ENCODE data around the gene GRID2.

GRID2 gene

DNA sequence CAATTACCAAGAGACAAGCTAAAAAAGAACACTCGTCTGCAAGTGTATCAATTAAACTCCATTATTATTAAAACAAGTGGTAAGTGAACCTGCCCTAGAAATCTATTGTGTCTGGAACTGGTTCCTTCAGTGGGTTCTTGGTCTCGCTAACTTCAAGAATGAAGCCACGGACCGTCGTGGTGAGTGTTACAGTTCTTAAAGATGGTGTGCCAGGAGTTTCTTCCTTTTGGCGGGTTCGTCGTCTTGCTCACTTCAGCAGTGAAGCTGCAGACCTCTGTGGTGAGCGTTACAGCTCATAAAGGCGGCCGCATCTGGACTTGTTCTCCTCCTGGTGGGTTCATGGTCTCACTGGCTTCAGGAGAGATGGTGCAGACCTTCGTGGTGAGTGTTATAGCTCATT lies 231.8 kb downstream of the GRID2 start:
- no peak for DNase-seq

DNA sequence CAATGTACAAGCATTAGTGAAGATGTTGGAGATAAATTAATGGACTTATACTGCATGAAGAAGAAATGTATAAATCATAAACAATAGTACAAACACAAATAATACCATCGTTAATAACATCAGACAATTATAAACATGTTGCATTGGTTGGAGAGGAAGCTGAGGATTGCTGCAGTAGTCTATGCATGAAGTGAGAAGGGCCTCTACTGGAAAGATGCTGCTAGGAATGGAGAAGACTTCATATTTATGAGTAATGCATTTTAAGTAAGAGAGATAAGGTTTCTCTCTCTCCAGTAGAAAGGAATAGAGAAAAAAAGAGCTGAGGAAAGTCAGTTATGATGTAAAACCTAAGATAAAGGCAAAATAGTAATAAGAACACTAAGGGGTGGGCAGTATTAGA lies 247.8 kb downstream of the GRID2 start:
- no peak for DNase-seq

DNA sequence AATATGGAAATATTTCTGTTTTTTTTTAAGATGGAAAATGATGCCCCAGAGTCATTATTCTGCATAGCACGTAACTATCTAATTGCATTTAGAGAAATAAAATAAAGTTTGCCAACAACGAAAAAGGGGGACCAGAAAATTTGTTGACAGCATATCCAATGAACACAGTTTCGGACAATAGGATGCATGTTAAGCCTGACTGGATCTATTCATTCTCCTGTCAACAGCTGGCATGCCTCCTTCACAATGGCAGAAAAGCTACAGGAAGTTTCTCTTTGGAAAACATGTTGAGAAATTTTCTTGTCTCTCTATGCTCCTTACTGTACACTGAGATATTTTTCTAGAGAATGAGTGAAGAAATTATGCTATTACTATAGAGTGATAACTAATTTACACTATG lies 262.5 kb downstream of the GRID2 start:
- DNase-seq, result no peak

DNA sequence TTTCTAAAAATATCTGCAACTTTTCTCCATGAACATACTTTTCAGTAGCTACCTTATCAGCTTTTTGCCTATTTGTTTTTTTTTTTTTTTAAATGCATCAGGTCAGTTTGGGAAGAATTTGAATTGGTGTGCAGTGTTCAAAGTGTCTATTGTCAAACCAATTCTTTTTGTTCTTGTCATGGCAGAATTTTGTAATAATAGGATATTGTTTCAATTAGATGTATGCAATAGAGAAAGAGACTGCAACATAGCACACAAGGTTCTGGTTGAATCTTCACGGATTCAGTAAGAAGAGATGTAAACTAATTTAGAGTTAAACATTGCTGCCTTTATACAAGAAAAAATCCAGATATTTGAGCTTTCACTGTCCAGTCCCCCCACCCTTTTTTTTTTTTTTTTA lies 277.1 kb downstream of the GRID2 start:
- DNase-seq, result no peak

DNA sequence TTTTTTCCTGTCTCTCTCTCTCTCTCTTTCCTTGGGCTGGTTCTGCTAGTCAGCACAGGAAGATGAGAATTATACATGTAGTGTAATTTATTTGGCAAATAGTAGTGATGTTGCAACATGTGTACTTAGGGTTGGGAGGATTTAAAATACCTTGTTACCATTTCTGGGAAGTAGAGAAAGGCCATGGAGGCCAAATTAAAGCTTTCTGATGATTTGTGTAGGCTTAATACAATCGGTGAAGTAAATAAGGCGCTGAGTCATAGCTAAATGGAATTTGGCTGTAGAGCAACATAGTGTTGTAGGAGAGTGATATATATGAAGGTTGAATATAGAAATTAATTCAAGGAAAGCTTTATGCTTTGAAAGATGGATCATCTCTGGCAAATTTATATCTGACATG lies 295.3 kb downstream of the GRID2 start:
- DNase-seq, result no peak

DNA sequence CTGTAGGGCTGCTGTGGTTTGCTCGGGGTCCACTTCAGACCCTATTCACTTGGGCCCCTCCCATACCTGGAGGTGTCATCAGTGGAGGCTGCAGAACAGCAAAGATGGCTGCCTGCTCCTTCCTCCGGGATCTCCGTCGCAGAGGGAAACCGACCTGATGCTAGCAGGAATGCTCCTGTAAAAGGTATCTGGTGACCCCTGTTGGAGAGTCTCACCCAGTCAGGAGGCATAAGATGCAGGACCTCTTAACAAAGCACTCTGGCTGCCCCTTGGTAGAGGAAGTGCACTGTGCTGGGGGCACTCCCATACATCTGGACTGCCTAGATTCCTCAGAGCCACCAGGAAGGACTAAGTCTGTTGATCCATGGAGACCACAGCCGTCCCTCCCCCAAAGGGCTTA lies 296.9 kb downstream of the GRID2 start:
- DNase-seq, result no peak

DNA sequence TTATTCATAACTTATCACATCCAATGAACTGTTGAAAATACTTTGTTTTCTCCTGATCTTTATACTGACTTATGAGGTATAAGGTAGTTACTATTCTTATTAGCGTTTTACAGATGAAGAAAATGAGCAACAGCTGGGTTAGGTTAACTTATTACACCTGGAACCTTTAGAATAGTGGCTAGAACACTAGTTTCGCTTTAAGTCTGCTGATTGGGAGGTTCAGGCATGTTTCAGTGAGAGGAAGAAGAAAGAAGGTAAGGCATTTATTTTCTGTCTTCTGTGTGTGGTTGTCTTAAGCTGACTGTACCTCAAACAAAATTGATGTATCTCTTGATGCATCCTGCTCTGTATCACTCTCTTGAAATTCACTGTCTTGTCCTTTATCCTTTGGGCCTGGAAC lies 302.5 kb downstream of the GRID2 start:
- DNase-seq, result no peak

DNA sequence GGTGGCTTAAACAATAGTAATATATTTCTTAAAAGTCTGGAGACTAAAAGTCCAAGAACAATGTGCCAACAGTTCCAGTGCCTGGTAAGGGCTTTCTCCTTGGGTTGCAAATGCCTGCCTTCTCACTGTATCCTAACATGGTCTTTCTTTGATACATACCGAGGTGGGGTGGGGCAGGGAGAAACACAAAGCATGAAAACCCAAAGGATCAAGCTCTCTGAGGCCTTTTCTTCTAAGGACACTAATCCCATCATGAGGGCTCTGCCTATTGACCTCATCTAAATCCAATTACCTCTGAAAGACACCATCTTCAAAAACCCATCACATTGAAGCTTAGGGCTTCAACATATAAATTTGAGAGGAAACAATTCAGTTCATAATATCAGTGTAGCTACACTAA lies 311.3 kb downstream of the GRID2 start:
- no peak for DNase-seq

DNA sequence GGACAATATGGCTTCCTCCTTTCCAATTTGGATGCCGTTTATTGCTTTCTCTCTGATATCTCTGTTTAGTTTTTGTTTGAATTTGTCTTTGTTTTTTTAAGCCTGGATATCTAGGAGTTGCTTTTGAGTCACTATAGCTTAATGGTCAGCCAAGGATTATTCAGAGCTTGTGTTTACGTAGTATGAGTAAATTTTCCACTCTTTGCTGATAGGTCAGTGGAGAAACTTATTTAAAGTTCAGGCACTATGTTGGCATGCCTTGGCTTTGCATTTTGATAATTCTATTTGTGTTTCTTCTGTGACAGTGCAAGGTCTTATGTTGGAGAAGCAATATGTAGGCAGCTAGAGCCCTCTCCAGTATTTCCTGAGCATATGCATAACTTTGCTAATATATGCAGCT lies 315.2 kb downstream of the GRID2 start:
- no peak for DNase-seq

DNA sequence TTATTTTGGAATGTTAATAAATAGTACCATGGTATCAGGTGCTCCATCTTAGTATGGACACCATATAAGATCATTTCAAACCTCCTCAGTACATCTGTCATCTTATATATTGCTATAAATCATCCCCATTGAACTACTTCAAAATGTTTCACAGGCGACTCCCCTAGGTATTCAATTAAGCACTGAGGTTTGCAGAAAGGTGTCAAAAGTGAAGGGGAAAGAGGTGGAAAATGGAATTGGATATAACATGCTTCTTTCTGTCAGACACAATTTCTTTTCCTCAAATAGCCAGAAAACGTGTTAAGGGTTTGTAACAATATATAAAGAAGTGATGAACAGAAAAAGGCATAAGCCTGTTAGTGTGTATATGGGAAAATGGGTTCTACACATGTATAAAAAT lies 325.5 kb downstream of the GRID2 start:
- DNase-seq, result no peak

DNA sequence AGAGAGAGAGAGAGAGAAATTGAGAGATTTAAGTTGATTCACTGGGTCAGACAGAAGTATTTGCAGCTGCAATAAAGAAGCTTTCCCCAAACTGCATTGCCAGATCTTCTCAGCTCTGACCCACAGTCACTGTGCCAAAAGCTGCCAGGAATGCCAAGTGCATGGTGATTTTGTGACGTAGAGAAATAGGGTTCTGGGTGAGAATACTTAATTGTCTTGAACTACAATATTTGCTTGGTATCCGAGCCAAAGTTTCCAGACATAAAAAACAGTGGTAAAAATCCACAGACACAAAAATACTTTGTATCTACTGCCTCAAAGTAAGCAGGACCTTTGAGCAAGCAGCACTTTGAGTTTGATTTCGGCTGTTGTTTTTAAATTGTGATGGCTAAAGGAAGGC lies 331.1 kb downstream of the GRID2 start:
- no peak for DNase-seq

DNA sequence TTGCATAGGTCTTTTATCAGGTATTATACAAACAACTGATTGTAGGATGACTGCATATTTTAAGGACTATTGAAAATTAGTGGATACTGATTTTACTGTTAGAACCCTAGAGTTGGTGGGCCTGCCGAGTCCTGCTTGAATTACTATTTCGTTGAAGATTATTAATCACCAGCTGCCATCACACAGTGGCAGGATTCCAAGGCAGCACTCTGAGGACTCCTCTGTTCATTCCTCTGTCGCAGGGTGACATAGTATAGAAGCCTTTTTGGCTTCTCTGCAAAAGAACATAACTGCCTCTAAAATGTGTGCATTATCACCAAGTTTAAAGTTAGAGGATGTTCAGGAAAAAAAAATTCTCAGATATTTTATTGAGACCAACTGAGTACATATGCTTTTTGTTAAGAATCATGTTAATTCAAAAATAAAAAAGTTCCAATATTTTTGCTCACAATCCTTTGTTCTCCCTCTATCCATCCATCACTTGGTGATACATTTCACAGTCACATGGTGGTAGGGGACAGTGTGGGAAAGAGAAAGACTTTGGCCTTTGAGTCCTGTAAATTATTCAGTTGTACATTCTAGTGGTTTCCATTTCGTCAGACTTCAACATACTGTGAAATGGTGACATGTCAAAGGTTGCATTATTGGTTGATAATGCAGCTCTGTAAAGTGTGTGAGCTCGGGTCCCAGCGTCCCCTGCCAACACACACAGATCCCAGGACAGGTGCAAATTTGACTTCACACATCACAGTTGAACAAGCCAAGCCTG lies 332.5 kb downstream of the GRID2 start:
- no peak for DNase-seq

DNA sequence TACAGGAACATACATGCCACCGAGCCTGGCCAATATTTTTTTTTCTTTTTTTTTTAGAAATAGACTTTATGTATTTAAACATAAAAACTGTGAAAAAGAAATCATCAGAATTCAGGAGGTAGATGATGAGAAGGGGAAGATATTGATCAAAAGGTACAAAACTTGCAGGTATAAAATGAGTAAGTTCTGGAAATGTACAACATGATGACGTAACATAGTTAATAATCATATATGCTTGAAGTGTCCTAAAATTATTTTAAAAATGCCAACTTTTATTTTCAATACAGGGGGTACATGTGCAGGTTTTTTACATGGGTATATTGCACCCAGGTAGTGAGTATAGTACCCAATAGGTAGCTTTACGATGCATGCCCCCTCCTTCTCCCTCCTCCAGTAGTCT lies 337.6 kb downstream of the GRID2 start:
- DNase-seq, result no peak

DNA sequence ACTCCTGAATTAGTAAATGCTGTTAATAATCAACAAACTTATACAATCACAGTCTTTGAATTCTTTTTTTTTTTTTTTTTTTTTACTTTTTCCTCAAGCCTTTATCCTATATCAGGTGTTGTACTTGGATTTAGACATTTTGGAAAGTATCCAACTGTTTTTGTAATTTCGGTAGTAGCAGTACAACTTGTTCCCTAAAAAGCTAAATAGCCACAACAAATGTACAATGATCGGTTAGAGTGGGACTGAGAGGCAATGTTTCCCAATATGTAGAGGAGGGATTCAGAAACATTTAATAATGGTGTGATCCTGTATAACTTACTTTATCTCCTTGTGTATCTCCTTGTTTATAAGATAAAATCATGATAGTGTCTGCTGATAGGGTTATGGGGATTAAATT lies 343.1 kb downstream of the GRID2 start:
- no peak for DNase-seq

DNA sequence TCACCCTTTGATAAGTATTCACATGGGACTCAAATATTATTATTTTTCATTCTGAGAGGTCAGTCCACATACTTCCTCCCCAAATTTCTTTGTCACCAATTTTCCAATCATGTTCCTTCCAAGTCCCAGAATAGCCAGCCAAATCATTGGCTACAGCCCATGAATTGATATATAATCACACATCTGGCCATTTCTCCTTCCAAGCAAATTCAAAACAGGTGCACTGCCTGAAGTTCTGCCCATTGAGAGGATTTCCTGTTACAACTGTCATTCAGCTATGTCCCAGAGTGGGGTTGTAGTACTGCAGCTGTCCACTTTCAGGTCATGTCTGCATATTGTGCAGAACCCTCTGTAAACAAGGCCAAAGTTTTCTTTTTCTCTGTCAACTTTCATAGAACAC lies 347.8 kb downstream of the GRID2 start:
- DNase-seq, result no peak

DNA sequence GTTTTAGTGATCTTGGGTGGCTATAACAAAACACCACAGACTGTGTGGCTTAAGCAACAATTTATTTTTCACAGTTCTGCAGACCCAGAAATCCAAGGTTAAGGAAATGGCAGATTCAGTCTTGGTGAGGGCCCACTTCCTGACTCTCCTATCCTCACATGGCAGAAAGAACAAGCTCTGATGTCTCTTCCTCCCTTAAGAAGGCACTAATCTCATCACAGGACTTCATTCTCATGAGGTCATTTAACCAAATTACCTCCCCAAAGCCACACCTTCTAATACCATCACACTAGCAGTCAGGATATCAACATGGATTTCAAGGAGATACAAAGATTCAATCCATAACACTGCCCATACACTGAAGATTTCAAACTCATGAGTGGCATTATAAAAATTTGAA lies 350.3 kb downstream of the GRID2 start:
- no peak for DNase-seq

DNA sequence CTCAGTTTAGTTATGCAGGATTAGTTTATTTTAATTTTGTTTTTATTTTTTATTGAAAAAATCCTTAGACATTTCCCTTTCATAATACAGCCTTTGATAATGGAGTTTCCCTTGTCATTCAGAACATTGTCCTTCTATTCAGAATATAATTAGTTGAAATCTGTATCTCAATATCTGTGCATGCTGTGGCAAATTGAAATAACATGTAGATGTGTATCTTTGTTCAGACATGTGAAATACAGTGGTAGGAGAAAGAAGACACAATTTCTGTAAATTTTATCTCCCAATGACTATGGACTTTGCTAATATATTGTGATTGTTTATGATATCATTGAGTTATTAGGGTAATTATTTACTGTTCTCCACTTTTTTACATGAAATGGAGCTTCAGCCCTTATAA lies 353.9 kb downstream of the GRID2 start:
- DNase-seq, result no peak

DNA sequence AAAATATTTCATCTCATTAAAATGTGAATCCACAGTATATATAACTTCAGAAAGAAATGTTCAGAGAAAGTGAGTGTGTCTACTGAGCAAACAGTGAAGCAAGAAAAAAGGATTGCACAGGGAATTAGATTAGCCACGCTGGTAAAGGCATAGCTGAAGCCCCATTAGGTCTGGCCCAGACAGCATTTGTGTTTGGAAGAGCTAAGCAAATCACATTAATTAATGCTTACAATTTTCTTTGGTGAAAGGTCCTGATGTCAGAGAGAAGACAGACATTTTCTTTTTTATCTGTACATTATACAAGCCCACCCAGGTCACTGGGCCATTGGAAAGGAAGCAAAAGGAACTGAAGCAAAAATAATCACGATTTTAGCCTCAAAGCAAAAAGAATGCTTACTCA lies 354.6 kb downstream of the GRID2 start:
- DNase-seq, result no peak

DNA sequence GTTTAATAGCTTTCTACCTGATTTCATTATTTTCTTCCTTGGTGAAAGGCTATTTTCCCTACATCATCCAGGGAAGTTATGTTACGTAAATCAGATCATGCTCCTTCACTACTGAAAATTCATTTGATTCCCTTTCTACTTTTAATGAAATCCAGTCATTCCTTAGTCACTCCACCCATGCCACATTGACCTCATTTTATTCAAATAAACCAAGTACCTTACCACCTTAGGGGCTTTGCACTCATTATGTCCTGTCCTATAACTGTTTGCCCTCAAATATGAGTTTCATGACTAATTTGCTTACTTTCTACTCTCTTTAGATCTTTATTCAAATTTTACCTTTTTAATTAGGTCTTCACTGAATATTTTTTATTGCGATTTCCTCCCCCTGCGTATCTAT lies 374.0 kb downstream of the GRID2 start:
- DNase-seq, result no peak

DNA sequence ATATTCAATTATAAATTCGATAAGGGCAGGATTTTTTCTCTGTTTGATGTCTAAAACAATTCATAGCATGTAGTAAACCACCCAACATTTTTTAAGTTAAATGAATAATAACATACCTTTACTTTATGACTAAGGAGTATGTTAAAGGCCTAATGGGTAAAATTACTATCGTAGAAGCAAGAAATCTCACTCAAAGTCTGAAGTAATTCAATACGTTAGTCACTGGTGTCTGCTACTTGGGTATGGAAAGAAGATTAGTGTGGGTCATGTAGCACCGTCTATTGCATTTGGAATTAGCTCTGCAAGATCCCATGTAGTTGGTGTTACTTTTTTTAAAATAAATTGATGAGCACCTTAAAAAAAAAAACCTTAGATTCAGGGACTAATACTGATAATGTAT lies 374.5 kb downstream of the GRID2 start:
- no peak for DNase-seq

DNA sequence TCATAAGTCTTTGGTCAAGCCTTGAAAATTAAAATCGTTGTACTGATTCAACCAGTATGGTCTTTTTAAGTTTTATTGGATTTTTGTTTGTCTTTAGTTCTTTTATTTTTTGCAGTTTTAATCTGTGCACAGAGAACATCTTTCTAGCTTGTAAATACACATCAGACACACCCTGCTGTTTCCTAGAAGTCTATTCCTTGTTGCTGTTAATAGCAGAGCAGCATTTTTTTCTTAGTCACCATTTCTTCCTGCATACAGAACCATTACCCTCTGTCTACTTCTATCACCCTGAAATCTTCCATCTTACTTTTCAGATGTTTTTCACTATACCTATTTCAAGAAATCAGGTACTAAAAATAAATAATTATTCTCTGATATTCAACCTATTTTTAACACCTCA lies 375.4 kb downstream of the GRID2 start:
- DNase-seq, result no peak

DNA sequence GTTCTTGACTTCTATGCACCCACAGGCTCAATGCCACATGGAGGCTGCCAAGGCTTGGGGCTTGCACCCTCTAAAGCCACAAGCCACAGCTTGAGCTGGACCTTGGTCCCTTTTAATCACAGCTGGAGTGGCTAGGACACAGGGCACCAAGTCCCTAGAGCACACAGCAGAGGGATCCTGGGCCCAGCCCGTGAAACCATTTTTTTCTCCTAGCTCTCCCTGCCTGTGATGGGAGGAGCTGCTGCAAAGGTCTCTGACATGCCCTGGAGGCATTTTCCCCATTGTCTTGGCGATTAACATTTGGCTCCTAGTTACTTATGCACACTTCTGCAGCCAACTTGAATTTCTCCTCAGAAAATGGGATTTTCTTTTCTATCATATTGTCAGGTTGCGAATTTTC lies 410.9 kb downstream of the GRID2 start:
- no peak for DNase-seq

DNA sequence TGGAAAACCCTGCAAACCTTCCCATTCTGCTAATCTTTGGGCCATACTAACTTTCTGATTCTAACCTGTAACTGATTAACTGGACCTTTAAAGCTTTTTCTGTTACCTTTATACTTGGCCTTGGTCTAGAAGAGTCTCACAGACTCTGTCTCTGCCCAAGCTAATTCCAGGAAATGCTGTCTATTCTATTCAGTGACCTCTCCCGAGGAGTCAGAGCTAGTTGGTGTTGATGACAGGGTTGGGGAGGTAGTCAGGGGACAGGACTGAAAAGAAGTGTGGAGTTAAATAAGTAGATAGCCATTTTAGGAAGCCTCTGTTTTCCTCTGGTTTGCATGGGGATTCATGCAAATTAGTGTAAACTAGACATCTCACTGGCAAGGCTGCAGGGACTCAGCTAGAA lies 429.5 kb downstream of the GRID2 start:
- no peak for DNase-seq

DNA sequence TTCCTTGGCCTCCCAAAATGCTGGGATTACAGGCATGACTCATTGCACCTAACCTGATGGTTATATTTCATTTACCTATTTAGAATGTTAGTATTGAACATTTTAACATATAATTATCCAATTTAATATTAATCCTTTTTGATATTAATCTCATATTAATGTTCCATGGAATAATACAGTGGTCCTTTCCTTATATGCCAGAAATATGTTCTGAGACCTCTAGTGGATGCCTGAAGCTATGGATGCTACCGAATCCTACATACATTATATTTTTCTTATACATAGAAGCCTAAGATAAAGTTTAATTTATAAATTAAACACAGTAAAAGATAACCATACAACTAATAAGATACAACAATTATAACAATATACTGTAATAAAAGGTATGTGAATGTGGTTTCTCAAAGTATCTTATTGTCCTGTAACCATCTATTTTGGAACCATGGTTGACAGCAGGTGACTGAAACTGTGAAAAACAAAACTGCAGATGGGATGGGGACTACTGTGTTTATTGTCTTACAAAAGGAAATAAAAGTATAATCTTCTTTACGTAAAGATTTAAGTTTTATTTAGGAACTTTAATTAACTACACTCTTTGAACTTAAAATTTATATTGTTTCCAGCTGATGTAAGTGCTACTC lies 431.4 kb downstream of the GRID2 start:
- no peak for DNase-seq

DNA sequence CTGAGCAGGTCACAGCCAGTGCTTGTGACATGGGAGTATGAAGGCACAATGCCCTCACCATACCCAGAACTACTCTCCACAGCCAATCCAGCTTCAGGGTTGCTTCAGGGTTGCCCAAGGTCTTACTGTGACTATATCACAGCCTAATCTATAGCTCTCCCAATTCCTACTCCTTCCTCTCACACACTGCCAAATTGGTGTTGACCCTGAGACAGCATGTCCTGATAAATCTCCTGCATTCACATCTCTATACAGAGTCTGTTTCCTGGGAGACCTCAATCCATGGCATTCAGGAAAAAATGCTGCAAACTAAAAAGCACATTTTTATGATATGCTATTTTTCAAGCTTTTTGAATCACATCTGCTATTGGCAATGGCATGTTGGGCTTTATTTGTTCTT lies 456.7 kb downstream of the GRID2 start:
- no peak for DNase-seq
